Measurements from ENCODE around the gene PSRC1. TPM values are rescaled to one million over a fixed set of nuclear protein-coding genes. Genes with fewer than 3 reads are reported as not detected.

The PSRC1 gene
- total RNA-seq, 6 experiments from 2014 or later = 0.70 to 3.4 (median 1.5) TPM

DNA sequence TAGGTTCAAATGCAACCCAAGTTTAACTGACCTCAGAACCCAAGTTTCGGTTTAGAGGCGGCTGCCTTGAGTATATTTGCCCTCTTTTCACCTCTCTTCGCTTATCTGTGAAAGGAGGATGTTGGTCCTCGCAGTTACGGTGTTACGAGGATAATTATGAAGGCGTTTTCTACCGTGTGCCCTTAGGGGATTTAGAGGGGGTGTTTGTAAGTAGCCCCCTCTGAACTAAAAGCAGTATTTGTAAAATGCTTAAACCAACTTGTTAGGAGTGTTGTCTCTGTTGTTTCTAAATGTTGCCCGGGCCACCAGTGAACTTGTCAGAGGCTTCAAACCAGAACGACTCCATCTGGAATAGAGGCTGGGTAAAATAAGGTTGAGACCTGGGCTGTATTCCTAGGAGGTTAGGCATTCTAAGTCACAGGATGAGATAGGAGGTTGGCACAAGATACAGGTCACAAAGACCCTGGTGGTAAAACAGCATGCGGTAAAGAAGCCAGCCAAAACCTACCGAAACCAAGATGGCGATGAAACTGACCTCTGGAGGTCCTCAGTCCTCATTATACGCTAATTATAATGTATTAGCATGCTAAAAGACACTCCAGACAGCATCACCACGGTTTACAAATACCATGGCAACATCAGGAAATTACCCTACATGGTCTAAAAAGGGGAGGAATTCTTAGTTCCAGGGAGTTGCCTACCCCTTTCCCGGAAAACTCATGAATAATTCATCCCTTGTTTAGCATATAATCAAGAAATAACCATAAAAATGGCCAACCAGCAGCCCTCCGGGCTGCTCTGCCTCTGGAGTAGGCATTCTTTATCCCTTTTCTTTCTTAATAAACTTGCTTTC is 1.0 kb upstream of the PSRC1 start:
- Histone ChIP-seq H3K4me1 (peaks cover 0 to 13% (median 3%) of the 10 kb centered on the region in 4 donors), H3K9me3 (no peaks in the 10 kb centered on the region), H3K4me3 (peak overlapping the region; percentile 63 to 79 (median 68)), H3K27me3 (no peaks in the 10 kb centered on the region), H3K27ac (peak overlapping the region; percentile 82 to 89 (median 87)), H3K36me3 (no peaks in the 10 kb centered on the region)
- intact Hi-C loops (cut with DNase I) = no loop called here
- 38% methylated on average over 15 of the region's 17 CpGs for WGBS (ENCODE audit: insufficient coverage, low coverage, low lambda C conversion rate, missing lambda C conversion rate)
- TF ChIP-seq POLR2A (IDR thresholded peaks at IDR 0.05) = no peak
- TF ChIP-seq, protein P1, sequence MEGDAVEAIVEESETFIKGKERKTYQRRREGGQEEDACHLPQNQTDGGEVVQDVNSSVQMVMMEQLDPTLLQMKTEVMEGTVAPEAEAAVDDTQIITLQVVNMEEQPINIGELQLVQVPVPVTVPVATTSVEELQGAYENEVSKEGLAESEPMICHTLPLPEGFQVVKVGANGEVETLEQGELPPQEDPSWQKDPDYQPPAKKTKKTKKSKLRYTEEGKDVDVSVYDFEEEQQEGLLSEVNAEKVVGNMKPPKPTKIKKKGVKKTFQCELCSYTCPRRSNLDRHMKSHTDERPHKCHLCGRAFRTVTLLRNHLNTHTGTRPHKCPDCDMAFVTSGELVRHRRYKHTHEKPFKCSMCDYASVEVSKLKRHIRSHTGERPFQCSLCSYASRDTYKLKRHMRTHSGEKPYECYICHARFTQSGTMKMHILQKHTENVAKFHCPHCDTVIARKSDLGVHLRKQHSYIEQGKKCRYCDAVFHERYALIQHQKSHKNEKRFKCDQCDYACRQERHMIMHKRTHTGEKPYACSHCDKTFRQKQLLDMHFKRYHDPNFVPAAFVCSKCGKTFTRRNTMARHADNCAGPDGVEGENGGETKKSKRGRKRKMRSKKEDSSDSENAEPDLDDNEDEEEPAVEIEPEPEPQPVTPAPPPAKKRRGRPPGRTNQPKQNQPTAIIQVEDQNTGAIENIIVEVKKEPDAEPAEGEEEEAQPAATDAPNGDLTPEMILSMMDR (IDR thresholded peaks at IDR 0.05) = no peak
- DNase-seq (no peak), ATAC-seq (peak; percentile 10 to 47 (median 30))

DNA sequence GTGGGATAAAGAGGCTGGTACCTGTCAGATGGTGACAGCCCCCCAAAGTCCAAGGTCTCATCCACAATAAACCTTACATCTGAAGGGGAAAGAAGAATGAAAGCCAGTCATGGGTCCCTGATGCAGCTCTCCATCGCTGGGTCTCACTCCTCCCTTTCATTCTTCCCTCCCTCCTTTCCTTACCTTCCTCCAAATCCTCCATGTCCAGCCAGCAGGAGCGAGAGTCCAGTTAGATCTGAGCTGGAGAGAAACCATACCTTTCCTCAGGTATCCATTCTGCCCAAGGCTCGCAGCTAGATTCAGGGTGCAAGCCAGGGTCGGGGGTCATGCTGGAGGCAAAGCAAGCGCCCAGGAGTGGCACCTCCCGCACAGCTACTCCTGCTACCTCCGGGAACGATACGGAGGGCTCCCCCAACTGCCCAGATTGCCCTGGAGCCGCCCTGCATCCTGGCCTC is 421 bp downstream of the PSRC1 start:
- TF ChIP-seq, protein P1 (IDR thresholded peaks at IDR 0.05) = no peak
- TF ChIP-seq POLR2A (IDR thresholded peaks at IDR 0.05) = no peak
- H3K4me3 ChIP-seq = peak overlapping the region; percentile 63 to 79 (median 68)
- peaks cover 0 to 22% (median 8%) of the 10 kb centered on the region in 4 donors for H3K4me1 ChIP-seq
- ATAC-seq (no peak), DNase-seq (no peak)
- H3K9me3 ChIP-seq = no peaks in the 10 kb centered on the region
- WGBS (ENCODE audit: insufficient coverage, low coverage, low lambda C conversion rate, missing lambda C conversion rate) = 9% methylated on average over 9 of the region's 10 CpGs
- peak overlapping the region in 2 of 3 donors; percentile 25 to 89 for H3K27ac ChIP-seq
- no peaks in the 10 kb centered on the region for H3K36me3 ChIP-seq
- no peaks in the 10 kb centered on the region for H3K27me3 ChIP-seq
- intact Hi-C loops (cut with DNase I) = no loop called here

DNA sequence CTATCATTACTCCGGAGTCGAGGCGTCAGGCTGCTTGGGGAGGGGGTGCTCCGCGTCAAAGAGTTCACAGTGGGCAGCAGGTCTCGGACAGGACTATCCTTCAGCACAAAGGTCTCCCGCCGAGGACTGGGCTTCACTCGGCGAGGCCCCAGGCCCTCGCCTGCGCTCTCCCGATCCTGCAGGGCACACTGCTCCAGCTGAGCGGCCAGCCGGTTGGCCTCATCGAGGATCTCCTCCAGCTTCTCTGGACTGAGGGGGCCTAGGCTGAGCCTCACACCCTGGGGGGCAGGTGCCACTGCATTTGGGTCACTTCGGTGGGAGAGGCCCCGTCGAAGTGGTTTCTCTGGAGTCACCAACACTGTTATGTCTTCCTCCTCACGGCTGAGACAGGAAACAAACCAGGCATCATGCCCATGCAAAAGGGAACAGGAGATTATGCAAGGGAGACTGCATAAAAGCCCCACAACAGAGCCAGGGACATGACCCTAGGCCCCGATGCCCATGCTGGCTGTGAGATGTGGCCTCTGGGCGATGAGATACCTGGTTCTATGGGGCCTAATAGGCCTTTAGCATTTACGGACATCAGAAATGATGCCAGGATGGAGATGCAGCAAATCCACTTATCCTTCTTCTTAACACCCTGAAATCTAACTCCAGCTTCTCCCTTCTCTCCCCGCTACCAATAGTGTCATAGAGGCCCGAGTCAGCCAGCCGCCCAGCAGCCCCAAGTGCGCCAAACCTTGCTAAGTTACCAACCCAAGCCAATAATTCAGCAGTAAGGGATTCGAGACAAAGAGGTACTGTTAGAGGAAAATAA is 1.1 kb downstream of the PSRC1 start:
- ATAC-seq (no peak), DNase-seq (no peak)
- Histone ChIP-seq H3K27me3 (no peaks in the 10 kb centered on the region), H3K27ac (no peak overlapping the region), H3K36me3 (no peaks in the 10 kb centered on the region), H3K4me3 (no peak overlapping the region), H3K4me1 (peaks cover 0 to 29% (median 11%) of the 10 kb centered on the region in 4 donors), H3K9me3 (no peaks in the 10 kb centered on the region)
- intact Hi-C loops (cut with DNase I) = no loop called here
- TF ChIP-seq, protein P1 (IDR thresholded peaks at IDR 0.05) = no peak
- TF ChIP-seq POLR2A (IDR thresholded peaks at IDR 0.05) = no peak
- WGBS (ENCODE audit: insufficient coverage, low coverage, low lambda C conversion rate, missing lambda C conversion rate) = 62% methylated on average over 21 of the region's 28 CpGs

DNA sequence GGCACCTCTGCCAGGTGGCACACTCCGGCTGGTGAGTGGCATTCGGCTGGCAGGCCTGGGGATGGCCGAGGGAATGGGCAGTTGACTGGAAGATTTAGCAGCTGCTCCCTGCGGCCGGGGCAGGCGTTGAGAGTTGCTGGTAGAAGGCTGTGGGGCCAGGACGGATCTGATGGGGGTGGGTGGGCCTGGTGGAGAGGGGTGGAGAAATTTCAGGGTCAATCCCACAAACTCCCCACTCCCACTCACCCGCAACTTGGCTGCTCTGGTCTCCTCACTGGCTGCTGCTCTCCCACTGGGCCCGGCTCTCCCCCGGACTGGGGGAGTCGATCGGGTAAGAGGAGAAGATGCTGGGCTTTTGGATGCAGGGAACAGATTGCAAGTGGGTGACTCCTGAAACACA is 2.1 kb downstream of the PSRC1 start:
- no peaks in the 10 kb centered on the region for H3K36me3 ChIP-seq
- ATAC-seq = no peak
- intact Hi-C loops (cut with DNase I) = no loop called here
- H3K27me3 ChIP-seq = no peaks in the 10 kb centered on the region
- no peak overlapping the region for H3K4me3 ChIP-seq
- H3K27ac ChIP-seq = no peak overlapping the region
- no peak for DNase-seq
- H3K9me3 ChIP-seq = no peaks in the 10 kb centered on the region
- WGBS (ENCODE audit: insufficient coverage, low coverage, low lambda C conversion rate, missing lambda C conversion rate) = no CpG with 5 or more reads among the region's 12 CpGs
- TF ChIP-seq, protein P1 (IDR thresholded peaks at IDR 0.05) = no peak
- no peak for TF ChIP-seq POLR2A (IDR thresholded peaks at IDR 0.05)
- peaks cover 0 to 39% (median 12%) of the 10 kb centered on the region in 4 donors for H3K4me1 ChIP-seq

Measured in right lobe of liver (tissue), 6 donors.